ENCODE measurements around the gene GSDME.

GSDME gene

DNA sequence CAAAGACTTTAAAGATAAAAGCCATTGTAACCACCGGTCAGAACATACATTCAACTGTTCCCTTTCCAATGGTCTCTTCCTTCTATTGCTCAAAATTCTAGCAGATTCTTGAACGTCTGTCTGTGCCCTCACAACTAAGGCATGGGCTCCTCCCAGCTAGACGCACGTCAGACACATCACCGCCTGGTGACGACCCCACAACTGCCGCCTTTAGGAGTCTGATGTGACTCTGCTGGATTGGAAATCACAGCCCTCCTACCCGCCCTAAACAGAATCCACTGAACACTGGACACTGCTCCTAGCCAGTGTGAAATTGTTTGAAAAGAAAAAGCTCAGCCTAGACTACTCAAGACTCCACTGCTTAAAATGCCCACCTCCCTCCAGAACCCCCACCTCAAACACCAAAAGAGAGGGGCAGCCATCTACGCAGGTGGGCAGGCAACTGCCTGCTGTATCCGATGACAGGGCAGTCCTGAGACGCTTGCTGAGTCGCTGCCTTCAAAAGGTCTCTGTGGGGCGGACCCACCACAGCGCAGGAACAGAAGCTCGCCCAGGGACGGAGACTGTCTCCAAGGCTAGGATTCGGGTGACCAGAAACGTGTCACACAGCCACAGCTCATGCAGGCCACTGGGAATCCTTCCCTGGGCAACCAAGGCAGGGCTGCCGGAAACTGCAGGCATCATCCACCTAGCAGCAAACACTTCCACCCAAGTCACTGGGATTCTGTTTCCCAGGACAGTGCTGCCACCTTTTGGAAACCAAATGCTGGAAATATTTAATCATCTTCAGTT, 34.7 kb downstream of the GSDME start:
- no peak for DNase-seq (ENCODE audit: low read depth)

DNA sequence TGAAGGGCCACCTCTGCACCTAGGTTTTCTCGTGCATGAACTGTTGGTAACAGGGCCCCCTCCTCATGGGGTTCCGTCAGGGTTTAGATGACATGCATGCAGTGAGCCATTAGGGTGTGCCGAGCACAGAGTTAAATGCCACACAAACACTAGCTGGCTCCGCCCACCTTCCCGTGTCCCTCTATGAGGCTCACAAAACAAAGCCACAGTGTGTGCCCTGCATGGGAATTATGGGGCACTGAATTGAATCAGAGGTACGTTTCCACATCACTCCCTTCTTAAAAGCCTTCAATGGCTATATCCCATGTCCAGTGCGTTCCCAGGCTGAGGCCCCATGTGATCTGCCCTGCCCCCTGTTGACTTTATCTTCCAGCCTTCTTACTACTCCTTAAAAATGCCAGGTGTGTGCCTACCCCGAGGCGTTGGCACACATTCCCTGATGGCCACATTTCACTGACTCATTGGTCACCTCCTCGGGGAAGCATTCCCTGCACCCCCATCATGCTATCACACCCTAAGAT, 35.7 kb downstream of the GSDME start:
- DNase-seq (ENCODE audit: low read depth): no peak

DNA sequence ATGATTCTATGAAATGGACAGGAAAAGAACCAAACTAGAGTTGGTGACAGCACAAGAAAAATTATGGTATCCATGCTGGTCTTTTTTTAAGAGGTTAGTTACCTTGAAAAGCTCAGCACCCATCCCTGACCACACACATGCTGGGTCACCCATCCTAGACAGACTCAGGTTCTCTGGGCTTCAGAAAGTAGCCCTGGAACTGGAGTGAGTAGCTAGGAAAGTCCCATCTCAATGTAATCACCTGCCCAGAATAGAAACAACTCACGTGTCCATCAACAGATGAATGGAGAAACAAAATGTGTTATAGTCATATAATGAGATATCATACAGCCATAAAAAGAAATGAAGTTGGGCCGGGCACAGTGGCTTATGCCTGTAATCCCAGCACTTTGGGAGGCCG, 37.0 kb downstream of the GSDME start:
- no peak for DNase-seq (ENCODE audit: low read depth)

DNA sequence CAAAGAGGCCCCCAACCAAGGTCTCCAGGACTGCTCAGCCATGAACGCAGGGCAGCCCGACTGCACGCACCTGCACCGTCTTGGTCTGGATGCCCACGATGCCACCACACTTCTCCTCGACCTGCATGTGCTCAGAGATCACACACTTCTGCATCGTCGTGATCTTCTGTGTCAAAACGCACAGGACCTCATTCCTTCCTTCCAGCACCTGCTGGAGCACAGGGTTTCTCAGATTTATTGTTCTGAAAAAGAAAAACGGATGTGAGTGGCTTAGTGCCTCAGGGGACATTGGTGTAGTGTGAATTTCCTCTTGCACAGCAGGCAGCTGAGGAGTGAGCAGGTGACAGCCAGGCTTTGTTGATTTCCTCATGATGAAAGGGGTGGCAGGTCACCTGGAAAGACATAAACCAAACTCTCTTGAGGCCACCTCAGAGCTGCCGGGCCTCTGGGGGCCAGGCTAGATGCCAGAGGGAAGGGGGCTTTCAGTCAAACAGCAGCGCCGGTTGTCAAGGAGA, 38.2 kb downstream of the GSDME start:
- no peak for DNase-seq (ENCODE audit: low read depth)

DNA sequence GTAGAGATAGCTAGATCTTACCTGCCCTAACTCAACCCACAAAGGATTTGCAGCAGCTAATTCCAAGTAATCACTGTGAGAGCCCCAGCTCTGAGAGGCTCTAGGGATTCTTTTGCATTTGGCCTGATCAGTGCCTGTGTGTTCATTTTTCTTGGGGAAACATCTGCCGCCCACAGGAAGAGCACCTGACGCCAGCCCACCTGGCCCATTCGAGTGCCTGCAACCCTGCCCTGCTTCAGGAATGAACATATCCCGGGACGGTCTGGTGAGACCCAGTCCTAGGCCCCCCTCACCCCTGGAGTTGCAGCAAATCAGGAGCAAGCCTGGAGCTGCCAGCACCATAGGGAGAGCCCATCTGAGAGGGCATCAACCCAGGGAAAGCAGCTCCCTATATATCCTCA, 38.8 kb downstream of the GSDME start:
- no peak for DNase-seq (ENCODE audit: low read depth)

DNA sequence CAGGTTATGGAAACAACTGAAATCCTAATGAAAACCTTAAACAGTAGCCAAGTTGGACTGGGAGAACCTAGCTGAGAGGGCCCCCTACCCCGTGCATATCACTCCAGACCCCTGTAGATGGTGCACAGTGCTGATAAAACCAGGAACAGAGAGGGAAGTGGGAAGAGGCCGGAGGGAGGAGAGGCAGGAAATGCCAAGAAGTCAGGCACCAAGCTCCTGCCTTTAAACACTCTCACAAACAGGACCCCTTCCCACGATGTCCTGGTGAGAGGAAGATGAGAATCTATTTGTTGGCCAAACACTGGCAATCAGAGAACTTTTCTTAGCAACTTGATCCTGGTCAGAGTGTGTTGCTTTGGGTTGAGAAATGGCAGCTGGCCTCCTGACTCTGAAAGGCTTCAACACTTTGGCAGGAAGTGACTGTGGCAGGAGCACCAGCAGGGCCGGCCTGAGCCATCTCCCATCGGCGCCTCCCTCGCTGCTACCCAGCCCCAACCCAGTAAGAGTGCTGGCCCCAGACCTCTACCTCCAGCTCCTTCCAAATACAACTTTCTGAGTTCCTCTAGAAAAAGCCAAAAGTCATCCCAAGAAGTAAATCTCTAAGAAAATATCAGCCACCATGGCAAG, 39.5 kb downstream of the GSDME start:
- no peak for DNase-seq (ENCODE audit: low read depth)

DNA sequence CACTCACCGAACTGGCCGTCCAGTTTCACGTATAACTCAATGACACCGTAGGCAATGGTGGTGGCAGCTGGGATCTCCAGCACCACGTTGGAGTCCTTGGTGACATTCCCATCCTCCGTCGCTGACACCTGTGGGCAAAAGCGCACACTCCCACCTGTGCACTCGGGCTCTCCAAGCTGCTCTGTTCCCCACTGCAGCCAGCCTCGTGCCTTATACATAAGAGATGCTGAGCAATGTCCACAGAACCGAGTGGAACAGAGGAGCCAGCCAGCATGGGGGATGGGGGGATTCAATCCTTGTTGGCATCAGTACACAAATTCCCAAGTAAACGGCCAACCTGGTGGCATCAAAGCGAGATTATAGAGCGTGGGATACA, 40.0 kb downstream of the GSDME start:
- DNase-seq (ENCODE audit: low read depth): no peak

DNA sequence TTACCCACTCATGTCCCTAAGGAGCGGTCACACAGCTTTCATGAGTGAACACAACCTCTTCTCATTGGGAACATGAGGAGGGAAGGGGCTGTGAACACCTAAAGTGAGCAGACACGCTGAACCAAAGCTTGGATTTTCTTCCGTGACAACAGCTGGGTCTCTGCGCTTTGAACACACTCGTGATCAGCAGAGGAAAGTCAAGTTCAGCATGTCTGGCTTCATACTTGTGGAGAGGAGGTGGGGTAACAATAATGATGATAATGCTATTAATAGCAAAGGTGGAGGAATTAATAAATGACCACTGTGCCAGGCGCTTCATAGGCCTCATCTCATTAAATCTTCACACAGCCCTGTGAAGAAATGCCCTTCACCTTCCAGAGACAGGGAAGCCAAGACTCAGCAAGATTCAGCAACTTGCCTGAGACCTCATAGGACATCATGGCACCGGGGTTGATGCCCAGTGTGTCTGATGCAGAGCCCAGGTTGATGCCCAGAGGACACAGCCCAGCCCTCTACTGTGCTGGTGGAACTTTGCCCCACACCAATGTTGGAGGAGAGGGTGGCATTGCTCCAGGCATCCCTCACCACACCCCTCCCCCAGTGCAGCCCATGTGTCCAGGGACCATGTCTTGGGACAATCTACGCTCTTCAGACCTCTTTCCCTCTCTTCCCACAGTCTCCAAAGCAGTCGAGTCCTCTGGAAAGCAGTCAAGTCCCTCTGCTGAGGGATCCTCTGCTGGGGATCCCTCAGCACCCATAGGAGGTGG, 40.6 kb downstream of the GSDME start:
- DNase-seq (ENCODE audit: low read depth): no peak

DNA sequence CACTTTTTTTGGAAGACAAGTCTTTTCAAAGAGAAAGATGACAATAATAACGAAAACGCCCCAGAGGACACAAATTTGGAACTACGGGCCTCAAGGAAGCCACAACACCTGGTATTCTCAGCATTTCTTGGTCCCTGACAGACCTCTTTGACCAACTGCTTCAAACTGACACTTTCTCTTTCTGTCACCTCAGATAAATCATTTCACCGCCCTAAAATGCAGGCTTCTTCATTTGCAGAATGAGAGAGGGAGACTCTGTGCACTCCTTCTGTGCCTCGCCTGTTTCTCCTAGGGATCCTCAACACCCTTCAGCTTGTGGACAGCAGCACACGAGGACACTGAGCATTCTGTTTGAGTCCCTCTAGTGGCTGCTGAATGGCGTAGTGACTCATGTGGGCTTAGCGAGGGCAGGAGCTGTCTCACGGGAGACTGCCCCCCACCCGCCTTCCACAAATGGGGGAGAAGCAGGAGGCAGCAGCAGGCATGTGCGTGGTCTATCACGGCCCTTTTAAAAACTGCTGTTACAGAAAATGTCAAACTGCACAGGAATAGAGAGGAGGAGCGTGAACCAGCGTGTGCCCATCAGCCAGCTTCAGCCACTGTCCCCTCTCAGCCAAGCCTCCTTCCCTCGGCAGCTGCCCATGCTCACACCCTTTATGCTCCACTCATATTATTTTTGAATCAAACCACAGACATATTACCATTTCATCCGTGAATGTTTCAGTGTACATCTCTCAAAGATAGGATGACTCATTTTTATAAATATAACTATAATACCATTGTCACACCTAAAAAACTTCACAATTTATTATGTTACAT, 41.4 kb downstream of the GSDME start:
- DNase-seq (ENCODE audit: low read depth): no peak

DNA sequence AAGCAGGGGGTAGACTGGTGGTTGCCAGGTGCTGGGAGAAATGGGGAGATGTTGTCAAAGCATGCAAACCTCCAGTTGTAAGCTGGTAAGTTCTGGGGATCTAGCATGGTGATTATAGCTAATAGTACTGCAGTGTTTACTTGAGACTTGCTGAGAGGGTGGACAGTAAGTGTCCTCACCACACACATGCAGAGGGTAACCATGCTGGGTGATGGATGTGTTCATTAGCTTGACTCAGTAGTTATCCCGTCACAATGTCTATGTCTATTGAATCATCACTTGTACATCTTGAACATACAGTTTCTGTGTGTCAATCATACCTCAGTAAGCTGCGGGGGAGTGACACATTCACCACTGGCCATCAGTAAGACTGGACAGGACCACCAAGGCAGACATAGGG, 42.1 kb downstream of the GSDME start:
- DNase-seq (ENCODE audit: low read depth): no peak

DNA sequence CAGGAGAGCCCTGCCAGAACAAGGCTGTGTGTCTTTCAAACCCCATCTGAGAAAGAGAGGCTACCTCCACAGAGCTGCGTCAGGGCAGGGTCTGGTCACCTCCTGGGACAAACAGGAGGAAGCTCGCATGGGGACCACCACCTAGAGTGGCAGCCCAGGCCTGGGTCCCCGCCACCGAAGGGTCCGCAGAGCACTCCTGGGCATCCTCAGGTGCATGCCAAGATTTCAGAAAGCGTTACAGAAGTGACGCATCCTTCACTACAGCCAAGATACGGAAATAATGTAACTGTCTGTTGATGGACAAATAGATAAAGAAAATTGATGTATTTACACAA, 42.6 kb downstream of the GSDME start:
- no peak for DNase-seq (ENCODE audit: low read depth)

DNA sequence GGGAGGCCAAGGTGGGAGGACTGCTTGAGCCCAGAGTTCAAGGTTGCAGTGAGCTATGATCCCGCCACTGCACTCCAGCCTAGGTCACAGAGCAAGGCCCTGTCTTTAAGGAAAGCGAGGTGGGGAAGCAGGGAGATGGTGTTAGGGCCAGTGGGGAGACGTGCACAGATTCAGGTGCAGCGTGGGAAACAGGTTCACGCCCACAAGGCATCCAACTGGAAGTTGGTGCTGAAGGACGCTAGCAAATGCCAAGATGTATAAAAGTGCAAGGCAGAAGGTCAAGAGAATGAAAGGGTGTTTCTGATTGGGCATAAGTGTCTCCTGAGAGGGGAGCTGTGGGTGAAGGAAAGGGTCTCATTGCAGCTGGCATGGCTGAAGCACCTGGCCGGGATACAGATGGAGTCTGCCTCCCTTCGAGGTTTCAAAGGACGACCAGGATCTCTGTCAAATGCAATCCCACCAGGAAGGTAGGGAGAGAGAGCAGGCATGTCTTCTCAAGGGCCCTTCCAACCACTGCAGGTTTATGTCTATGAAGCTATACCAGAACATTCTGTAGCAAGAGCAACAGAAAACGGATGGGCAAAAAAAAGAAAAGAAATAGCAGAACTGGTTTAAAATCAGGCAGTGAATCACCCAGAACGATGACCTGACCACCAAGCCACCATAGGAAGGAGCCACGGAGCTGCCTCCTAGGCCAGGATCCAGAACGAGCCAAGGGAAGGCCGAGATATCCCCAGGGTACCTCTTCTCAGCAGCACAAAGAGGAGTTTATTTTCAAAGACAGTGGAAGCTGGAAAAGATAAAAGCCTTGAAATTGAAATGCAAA, 43.2 kb downstream of the GSDME start:
- no peak for DNase-seq (ENCODE audit: low read depth)

DNA sequence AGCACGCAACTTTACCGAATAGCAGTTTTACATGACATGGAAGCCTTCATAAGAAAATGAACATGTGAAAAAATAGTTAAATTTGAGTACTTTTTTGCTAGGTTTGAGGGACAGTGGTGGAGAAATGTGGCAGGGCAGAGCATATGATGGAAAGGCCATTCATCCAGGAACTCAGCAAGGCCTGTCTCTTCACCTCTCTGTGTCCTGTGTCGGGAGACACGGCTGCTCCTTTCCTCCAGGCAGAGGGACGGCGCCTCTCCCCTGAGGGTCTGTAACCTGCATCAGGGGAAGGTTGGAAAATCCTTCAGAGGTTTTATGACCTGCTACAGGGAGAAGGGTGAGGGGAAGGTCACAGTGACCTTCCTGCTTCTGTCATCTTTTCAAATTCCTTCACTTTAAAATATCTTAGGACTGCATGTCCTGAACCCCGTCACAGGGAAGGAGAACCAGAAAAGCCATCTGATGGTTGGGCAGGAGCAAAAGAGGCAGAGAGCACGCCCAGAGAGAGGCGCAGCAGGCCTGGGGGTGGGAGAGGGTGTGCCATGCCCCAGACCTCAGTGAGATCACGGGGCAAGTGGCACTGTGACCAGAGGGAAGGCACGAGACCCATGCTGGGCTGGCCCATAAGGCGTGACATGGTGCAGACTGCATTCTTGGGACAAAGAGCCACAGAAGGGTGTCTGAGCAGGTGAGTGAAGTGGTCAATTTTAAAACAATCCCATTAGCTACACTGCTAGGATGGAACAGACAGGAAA, 44.0 kb downstream of the GSDME start:
- no peak for DNase-seq (ENCODE audit: low read depth)

DNA sequence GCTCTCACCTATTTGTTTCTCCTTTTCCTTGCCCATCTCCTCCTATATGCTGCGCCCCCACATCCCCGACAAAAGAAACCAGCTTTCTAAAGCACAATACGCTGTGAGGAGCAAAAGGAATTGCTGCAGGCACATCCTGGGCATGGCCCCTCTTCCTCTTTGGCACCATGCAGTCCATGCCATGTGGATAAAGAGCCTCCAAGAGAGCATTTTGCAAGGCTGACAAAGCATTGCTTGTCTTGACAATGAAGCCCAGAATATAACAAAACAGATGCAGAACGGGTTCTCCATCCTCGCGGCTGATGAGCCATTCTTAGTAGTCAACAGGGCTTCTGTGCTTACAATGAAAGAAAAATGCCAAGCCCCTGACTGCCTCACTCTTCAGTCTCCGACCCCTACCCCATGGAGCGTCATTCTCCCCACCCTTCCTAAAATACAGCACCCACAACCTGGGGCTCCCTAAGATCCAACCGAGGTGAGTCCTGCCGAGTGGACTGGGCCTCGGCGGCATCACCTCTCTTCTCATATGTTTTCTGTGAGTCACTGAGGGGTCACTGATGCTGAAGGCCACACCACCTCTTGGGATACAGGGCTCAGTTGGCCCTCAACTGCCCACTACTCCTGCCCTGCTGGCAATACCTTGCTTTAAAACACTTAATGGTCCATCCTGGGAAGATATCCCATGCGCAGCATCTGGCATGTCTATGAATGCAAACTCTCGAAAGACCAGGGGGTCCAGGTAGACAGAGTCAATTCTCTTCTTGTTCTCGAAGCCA, 47.5 kb downstream of the GSDME start:
- no peak for DNase-seq (ENCODE audit: low read depth)

DNA sequence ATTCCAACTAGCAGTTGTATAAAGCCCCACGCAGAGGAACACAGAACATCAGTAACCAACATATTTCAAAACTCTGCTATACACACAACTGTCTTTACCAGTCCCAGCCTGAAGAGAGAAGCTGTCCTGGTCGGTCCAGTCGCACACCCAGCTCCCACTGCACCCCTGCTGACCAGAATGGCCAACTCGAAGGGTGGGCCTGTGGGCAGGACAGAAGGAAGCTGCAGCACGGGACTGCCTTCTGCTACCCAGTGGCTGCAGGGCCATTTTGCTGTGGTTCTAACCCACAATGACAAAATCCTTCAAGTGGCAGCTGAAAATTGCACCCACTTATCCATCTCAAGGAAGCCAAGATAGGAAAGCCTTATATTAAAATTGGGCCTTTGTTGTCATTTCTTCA, 48.2 kb downstream of the GSDME start:
- no peak for DNase-seq (ENCODE audit: low read depth)

DNA sequence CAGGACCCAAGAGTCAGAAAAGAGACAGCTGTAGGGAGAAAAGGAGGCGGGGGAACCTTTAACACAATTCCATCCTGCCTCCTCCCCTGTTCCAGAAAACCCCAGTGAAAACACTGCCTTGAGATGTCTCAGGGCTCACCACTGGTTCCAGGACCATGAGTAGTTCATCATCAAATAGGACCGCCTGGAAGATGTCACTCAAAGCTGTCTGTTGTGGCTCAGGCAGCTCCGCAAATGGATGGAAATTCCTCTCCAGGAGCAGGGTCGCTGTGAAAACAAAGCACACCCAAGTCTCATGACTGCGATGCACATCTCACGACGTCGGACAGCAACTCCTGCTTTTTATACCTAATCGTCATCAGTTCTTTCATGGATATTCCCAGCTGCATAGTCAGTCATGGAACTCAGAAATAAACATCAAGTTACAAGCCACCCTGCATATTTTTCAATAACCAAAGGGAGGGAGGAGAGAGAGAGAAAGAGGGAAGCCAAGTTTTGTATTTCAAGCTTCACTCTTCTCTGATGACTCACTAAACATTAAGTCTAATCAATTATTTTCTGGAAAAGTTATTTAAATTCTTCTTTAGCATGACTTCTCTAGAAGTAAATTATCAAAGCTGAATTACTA, 49.2 kb downstream of the GSDME start:
- DNase-seq (ENCODE audit: low read depth): no peak

DNA sequence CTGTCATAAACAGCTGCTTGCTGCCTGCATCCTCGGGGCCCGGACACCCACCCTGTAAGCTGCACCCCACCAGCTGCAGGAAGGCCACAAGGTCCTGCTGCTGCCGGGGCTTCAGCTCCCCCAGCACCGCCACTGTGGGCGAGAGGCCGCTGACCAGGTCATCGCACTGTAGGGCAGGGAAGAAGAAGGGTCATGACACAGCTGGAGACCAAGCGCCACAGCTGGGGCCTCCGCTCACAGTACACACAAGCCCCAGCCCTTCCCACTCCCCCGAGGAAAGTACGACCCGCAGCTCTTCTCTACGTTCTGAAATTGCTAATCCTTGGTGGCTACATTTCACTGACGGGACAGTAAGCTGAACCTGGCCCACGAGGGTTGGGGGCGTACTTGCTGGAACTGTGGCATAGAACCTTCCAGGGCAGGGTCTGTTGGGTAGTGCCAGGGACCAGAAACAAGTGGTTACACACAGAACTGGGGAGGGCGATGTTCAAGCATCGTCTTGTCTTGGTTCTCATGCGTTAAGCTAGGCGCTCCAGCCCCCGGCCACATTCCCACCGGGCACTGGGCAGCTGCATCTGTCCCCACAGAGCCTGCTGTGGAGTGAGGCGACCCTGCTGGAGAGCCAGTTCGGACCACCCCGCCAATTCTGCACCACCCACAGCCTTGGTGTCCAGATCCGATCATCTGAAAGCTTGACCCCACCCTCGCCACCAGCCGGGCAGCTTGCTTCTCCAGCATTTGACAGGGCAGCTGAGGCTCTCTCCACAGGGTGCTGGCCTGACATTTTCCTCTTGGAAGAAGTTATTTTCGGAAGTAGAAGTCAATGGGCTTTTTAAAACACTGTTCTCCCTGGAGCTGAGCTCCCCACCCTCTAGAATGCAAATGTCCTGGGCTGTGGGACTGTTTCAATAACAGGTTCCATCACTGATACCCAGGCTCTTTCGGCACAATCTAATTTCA, 50.8 kb downstream of the GSDME start:
- no peak for DNase-seq (ENCODE audit: low read depth)

DNA sequence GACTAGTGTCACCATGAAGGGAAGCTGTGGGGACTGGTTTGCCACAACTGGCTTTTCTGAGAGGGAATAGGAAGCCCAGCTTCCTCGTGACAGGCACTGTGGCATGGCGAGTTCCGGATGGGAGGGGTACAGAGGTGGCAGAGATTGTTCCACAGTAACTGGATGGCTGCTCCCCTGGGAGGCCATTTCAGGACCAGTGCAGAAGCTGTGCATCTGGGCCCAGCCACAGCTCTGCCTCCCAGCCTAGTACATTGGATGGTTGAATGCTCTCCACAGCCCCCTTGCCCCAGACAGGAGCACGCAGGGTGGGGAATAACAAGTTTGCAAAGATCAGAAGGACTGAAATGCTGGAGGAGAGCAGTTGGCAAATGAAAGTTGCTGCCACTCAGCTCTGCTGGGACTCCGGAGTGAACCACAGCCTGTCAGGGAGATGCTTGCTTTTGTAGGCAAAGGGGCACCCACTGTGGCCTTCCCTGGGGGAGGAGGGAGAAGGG, 51.8 kb downstream of the GSDME start:
- no peak for DNase-seq (ENCODE audit: low read depth)

All from stimulated activated CD8-positive, alpha-beta memory T cell treated with anti-CD3 and anti-CD28 coated beads, Interleukin-15, amount 100 ng/mL, for 1 hour (primary cell).